ENCODE results near the gene HCN3. TPM values are rescaled to one million over a fixed set of nuclear protein-coding genes. Genes with fewer than 3 reads are reported as not detected.

The HCN3 gene
- total and polyA plus RNA-seq, 2 of the 13 experiments (the other 11 are each of a cell fraction or from before 2014, with no cell fraction given) = 2.4 to 10.2 TPM

GRCh38 chr1:155272466-155273342 lies 4.6 kb upstream of the HCN3 start:
- DNase-seq (ENCODE audit: low spot score) = peak; percentile 42
- TF ChIP-seq ZNF441 (CRISPR knock-in tag; IDR thresholded peaks at IDR 0.05; ENCODE audit: borderline replicate concordance) = no peak
- peak; percentile 82 for TF ChIP-seq HNRNPK (IDR thresholded peaks at IDR 0.05; ENCODE audit: low read depth, low read length, poor library complexity, severe bottlenecking)
- 0 out of 2 replicates have a peak, but pooled peaks have one; percentile 14 for TF ChIP-seq ZBTB20 (CRISPR knock-in tag; IDR thresholded peaks at IDR 0.05; ENCODE audit: borderline replicate concordance, low read depth)
- TF ChIP-seq TBL1XR1 (IDR thresholded peaks at IDR 0.05; ENCODE audit: borderline replicate concordance, low read length, partially characterized antibody) = no peak
- 0 out of 2 replicates have a peak, but pooled peaks have one; percentile 15 for TF ChIP-seq ZNF317 (CRISPR knock-in tag; IDR thresholded peaks at IDR 0.05)
- TF ChIP-seq, protein P1, sequence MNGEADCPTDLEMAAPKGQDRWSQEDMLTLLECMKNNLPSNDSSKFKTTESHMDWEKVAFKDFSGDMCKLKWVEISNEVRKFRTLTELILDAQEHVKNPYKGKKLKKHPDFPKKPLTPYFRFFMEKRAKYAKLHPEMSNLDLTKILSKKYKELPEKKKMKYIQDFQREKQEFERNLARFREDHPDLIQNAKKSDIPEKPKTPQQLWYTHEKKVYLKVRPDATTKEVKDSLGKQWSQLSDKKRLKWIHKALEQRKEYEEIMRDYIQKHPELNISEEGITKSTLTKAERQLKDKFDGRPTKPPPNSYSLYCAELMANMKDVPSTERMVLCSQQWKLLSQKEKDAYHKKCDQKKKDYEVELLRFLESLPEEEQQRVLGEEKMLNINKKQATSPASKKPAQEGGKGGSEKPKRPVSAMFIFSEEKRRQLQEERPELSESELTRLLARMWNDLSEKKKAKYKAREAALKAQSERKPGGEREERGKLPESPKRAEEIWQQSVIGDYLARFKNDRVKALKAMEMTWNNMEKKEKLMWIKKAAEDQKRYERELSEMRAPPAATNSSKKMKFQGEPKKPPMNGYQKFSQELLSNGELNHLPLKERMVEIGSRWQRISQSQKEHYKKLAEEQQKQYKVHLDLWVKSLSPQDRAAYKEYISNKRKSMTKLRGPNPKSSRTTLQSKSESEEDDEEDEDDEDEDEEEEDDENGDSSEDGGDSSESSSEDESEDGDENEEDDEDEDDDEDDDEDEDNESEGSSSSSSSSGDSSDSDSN (CRISPR knock-in tag; IDR thresholded peaks at IDR 0.05) = no peak
- TF ChIP-seq KAT8 (CRISPR knock-in tag; IDR thresholded peaks at IDR 0.05) = no peak
- TF ChIP-seq MXI1 (IDR thresholded peaks at IDR 0.05; ENCODE audit: borderline replicate concordance, low read depth, low read length) = no peak
- TF ChIP-seq, protein P2, sequence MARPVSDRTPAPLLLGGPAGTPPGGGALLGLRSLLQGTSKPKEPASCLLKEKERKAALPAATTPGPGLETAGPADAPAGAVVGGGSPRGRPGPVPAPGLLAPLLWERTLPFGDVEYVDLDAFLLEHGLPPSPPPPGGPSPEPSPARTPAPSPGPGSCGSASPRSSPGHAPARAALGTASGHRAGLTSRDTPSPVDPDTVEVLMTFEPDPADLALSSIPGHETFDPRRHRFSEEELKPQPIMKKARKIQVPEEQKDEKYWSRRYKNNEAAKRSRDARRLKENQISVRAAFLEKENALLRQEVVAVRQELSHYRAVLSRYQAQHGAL (CRISPR knock-in tag; IDR thresholded peaks at IDR 0.05; ENCODE audit: not compliant biosample characterization) = no peak
- no peak for TF ChIP-seq HNRNPL (IDR thresholded peaks at IDR 0.05; ENCODE audit: low read depth, low read length)
- no peak for TF ChIP-seq ZNF224 (CRISPR knock-in tag; IDR thresholded peaks at IDR 0.05)
- TF ChIP-seq ZNF841 (CRISPR knock-in tag; IDR thresholded peaks at IDR 0.05; ENCODE audit: borderline replicate concordance) = no peak
- TF ChIP-seq AGO2 (optimal IDR thresholded peaks at IDR 0.05; ENCODE audit: low read depth, low read length) = peak; percentile 40
- TF ChIP-seq MYC (CRISPR knock-in tag; IDR thresholded peaks at IDR 0.05; ENCODE audit: borderline replicate concordance) = no peak
- TF ChIP-seq HOXA9 (CRISPR knock-in tag; IDR thresholded peaks at IDR 0.05; ENCODE audit: borderline replicate concordance) = no peak
- TF ChIP-seq MAFG (CRISPR knock-in tag; IDR thresholded peaks at IDR 0.05) = no peak
- peak; percentile 70; the same call in 1 of the 2 replicates for TF ChIP-seq KDM5A (IDR thresholded peaks at IDR 0.05; ENCODE audit: borderline replicate concordance, low read length)
- no peak for TF ChIP-seq MBNL3 (CRISPR knock-in tag; conservative IDR thresholded peaks at IDR 0.05)
- TF ChIP-seq ZNF784 (CRISPR knock-in tag; IDR thresholded peaks at IDR 0.05; ENCODE audit: borderline replicate concordance) = no peak
- no peak for TF ChIP-seq MTF2 (CRISPR knock-in tag; IDR thresholded peaks at IDR 0.05; ENCODE audit: borderline replicate concordance)

More at GRCh38 chr1:155272466-155273342, 4.6 kb upstream of the HCN3 start:
- Histone ChIP-seq H3K79me2 (ENCODE audit: insufficient read depth, low read length) (peaks cover 28% of the 10 kb centered on the region), H3K4me2 (ENCODE audit: low read depth, low read length) (peak overlapping the region; percentile 87), H4K20me1 (ENCODE audit: insufficient read depth, low read length) (no peaks in the 10 kb centered on the region), H3K4me1 (ENCODE audit: insufficient read depth, low read length) (peaks cover 47% of the 10 kb centered on the region), H3K27me3 (ENCODE audit: control insufficient read depth in 1 of 2, insufficient read depth in 2 of 2, low read length in 2 of 2) (no peaks in the 10 kb centered on the region; a peak in 1 of 5 replicates), H3K4me3 (replicated peaks in 1 of 3; ENCODE audit: insufficient read depth in 1 of 3, low read depth in 2 of 3, low read length in 3 of 3) (peak overlapping the region; percentile 83 to 92 (median 84)), H3K9me3 (ENCODE audit: low read length) (no peaks in the 10 kb centered on the region), H3K36me3 (replicated peaks in 1 of 2; ENCODE audit: control insufficient read depth in 1 of 2, insufficient read depth in 2 of 2, low read length in 2 of 2) (peaks cover 13 to 31% of the 10 kb centered on the region in 2 experiments), H3K9ac (ENCODE audit: insufficient read depth, low read depth, low read length) (peak overlapping the region; percentile 77), H2AFZ (ENCODE audit: low read length) (no peak overlapping the region), H3K27ac (ENCODE audit: extremely low read length, insufficient read depth, low read length) (peak overlapping the region; percentile 82)
- intact Hi-C loops (cut with micrococcal nuclease; ENCODE audit: unreplicated experiment) = no loop called here
- ATAC-seq = peak; percentile 69
- in situ Hi-C loops (cut with HindIII; ENCODE audit: extremely low pct_ligation_motif_present, low pct_unique_long_range_greater_than_20kb) = no loop called here
- BruUV-seq (replicated peaks) = TSS peak; percentile 78
- 6% methylated on average over 31 of the region's 44 CpGs for WGBS (ENCODE audit: low lambda C conversion rate)
- POLR2A ChIA-PET = interaction anchor here (0.7 to 3.3 kb wide), 24 partner anchors 10 to 713 kb away, joined by 3 to 69 read pairs (median 4); partner anchors contain the start of genes ENTREP3, FDPS, GON4L and MTX1
- FAIRE-seq = no peak
- CTCF ChIA-PET (ENCODE audit: low intra/inter-chr PET ratio, low total read pairs) = interaction anchor here (1.5 kb wide), 1 partner anchor 22 kb away, joined by 3 read pairs; no protein-coding TSS in a partner anchor
